Keratinocyte (primary cell): ENCODE results near the gene CBLL1. TPM values are rescaled to one million over a fixed set of nuclear protein-coding genes. Genes with fewer than 3 reads are reported as not detected.

Experiments used
- DNase-seq: peaks from one replicate; pipeline ENCODE4 v3.0.0-alpha.2; 2011; ENCODE audit warnings: low read depth, missing footprints, low spot score
- FAIRE-seq: peaks from 2 replicates; lab custom pipeline; 2011; peaks lifted over from hg19 to GRCh38; lab: Jason Lieb, UNC
- H2AFZ ChIP-seq: 2 replicates; pipeline ENCODE4 v1.6.0; 2012; ENCODE audit warnings: low read length, control low read depth, inconsistent platforms; ENCODE audit not compliant: control insufficient read depth
- H3K27ac ChIP-seq: 2 replicates; pipeline ENCODE4 v1.5.1; 2011; ENCODE audit warnings: low read length; ENCODE audit not compliant: control insufficient read depth, insufficient read depth
- H3K27me3 ChIP-seq: 3 replicates; pipeline ENCODE4 v1.6.0; 2011; ENCODE audit warnings: low read length; ENCODE audit not compliant: control insufficient read depth, insufficient read depth; ENCODE audit errors: extremely low read depth
- H3K36me3 ChIP-seq, 2 experiments: 2 replicates in 1 of 2; 3 replicates in 1 of 2; pipeline ENCODE4 v1.5.1; 2011; ENCODE audit warnings: low read length in 2 of 2, mild to moderate bottlenecking in 1 of 2; ENCODE audit not compliant: control insufficient read depth in 2 of 2, insufficient read depth in 2 of 2; ENCODE audit errors: extremely low read depth in 1 of 2
- H3K4me1 ChIP-seq: 3 replicates; pipeline ENCODE4 v1.5.1; 2011; ENCODE audit warnings: low read length; ENCODE audit not compliant: control insufficient read depth, insufficient read depth; ENCODE audit errors: extremely low read depth
- H3K4me2 ChIP-seq: 3 replicates; pipeline ENCODE4 v1.6.0; 2011; ENCODE audit warnings: low read depth, low read length; ENCODE audit not compliant: control insufficient read depth, insufficient read depth; ENCODE audit errors: extremely low read depth
- H3K4me3 ChIP-seq, 3 experiments: fragments of 200-600 bp in 1 of 3; sonication (generic) in 1 of 3; 2 replicates in 2 of 3; 3 replicates in 1 of 3; pipeline ENCODE4 v1.5.1; 2011 to 2016; ENCODE audit warnings: low read length in 3 of 3, mild to moderate bottlenecking in 3 of 3, control low read depth in 2 of 3, inconsistent platforms in 1 of 3, low read depth in 1 of 3, mixed read lengths in 1 of 3, mixed run types in 1 of 3, moderate library complexity in 1 of 3; ENCODE audit not compliant: control insufficient read depth in 2 of 3, insufficient read depth in 2 of 3; ENCODE audit errors: extremely low read depth in 1 of 3
- H3K79me2 ChIP-seq: 2 replicates; pipeline ENCODE4 v1.6.0; 2012; ENCODE audit warnings: low read length; ENCODE audit not compliant: control insufficient read depth, insufficient read depth
- H3K9ac ChIP-seq: 3 replicates; pipeline ENCODE4 v1.6.0; 2011; ENCODE audit warnings: low read length; ENCODE audit not compliant: control insufficient read depth, insufficient read depth; ENCODE audit errors: extremely low read depth
- H3K9me1 ChIP-seq: 3 replicates; pipeline ENCODE4 v1.6.0; 2011; ENCODE audit warnings: low read length; ENCODE audit not compliant: control insufficient read depth, insufficient read depth; ENCODE audit errors: extremely low read depth
- H3K9me3 ChIP-seq: 2 replicates; pipeline ENCODE4 v1.5.1; 2012; ENCODE audit warnings: low read depth, low read length; ENCODE audit not compliant: control insufficient read depth
- H4K20me1 ChIP-seq: 3 replicates; pipeline ENCODE4 v1.6.0; 2011; ENCODE audit warnings: low read length; ENCODE audit not compliant: control insufficient read depth, insufficient read depth; ENCODE audit errors: extremely low read depth
- CTCF ChIP-seq, 3 experiments: IDR thresholded peaks in 1 of 3; conservative IDR thresholded peaks in 1 of 3; optimal IDR thresholded peaks in 1 of 3; 2 replicates in 2 of 3; 3 replicates in 1 of 3; pipeline versions ENCODE3 to v1.5.1; 2011; ENCODE audit warnings: low read length in 3 of 3, mild to moderate bottlenecking in 3 of 3, moderate library complexity in 2 of 3, control low read depth in 1 of 3, inconsistent platforms in 1 of 3; ENCODE audit not compliant: insufficient read depth in 2 of 3; ENCODE audit errors: extremely low read depth in 1 of 3
- EZH2 ChIP-seq: IDR thresholded peaks from one replicate; pipeline ENCODE4 v1.6.1; 2012; ENCODE audit warnings: inconsistent platforms, mild to moderate bottlenecking, low read length, moderate library complexity
- dilution Hi-C: fragments of 300-500 bp; cut with MboI; formaldehyde crosslinking; loops from one replicate; pipeline ENCODE4 v1.7.0; 2020; ENCODE audit warnings: low sequenced_read_pairs; ENCODE audit not compliant: extremely low pct_ligation_motif_present
- polyA plus RNA-seq, 5 experiments: library from polyadenylated mRNA; depleted of rRNA in 3 of 5; stranded (reverse) in 3 of 5; stranded (forward) in 1 of 5; unstranded in 1 of 5; fragments of >200 nt; gene quantifications; 1 replicate in 1 of 5; 2 replicates in 3 of 5; 3 replicates in 1 of 5; pipeline versions ENCODE4 v1.2.1 to v1.2.3, GENCODE V29; 2011 to 2012; ENCODE audit warnings: missing spikeins in 2 of 5, low read depth in 1 of 5, low replicate concordance in 1 of 5

The CBLL1 gene
- polyA plus RNA-seq, 1 donor (not counting 4 experiments of a cell fraction or from before 2014, with no cell fraction given), result 15.3 TPM

- FAIRE-seq, result peak; percentile 55
- H3K4me2 ChIP-seq, result peak overlapping the region; percentile 20
- dilution Hi-C loops, result no loop called here
These were observed 31.0 kb upstream of the CBLL1 start for GRCh38 chr7:107712896-107713295.

GRCh38 chr7:107715531-107715930 lies 28.4 kb upstream of the CBLL1 start:
- FAIRE-seq (no peak), DNase-seq (no peak)
- H3K4me3 ChIP-seq, result no peak overlapping the region
- H3K4me1 ChIP-seq, result peaks cover 5% of the 10 kb centered on the region
- H3K9ac ChIP-seq, result no peak overlapping the region
- no peaks in the 10 kb centered on the region for H3K79me2 ChIP-seq
- TF ChIP-seq CTCF (optimal IDR thresholded peaks at IDR 0.05 in 1 of 3, IDR thresholded peaks at IDR 0.05 in 1 of 3, conservative IDR thresholded peaks at IDR 0.05 in 1 of 3; ENCODE audit: extremely low read depth in 1 of 3, insufficient read depth in 2 of 3, low read length in 3 of 3), result no peak
- no peak for TF ChIP-seq EZH2
- H3K27ac ChIP-seq, result no peak overlapping the region
- H2AFZ ChIP-seq, result no peak overlapping the region
- no peaks in the 10 kb centered on the region for H3K27me3 ChIP-seq
- H4K20me1 ChIP-seq, result no peaks in the 10 kb centered on the region
- dilution Hi-C loops, result no loop called here
- no peaks in the 10 kb centered on the region for H3K9me1 ChIP-seq
- no peaks in the 10 kb centered on the region for H3K9me3 ChIP-seq
- H3K36me3 ChIP-seq, result no peaks in the 10 kb centered on the region
- H3K4me2 ChIP-seq, result no peak overlapping the region

More at GRCh38 chr7:107712896-107713295, 31.0 kb upstream of the CBLL1 start:
- Histone ChIP-seq H2AFZ (peak overlapping the region; percentile 50), H3K4me1 (peaks cover 5% of the 10 kb centered on the region), H4K20me1 (no peaks in the 10 kb centered on the region), H3K79me2 (no peaks in the 10 kb centered on the region), H3K9me1 (no peaks in the 10 kb centered on the region), H3K27ac (no peak overlapping the region), H3K9me3 (no peaks in the 10 kb centered on the region), H3K27me3 (no peaks in the 10 kb centered on the region), H3K9ac (no peak overlapping the region), H3K36me3 (no peaks in the 10 kb centered on the region), H3K4me3 (no peak overlapping the region)
- no peak for DNase-seq
- TF ChIP-seq CTCF (optimal IDR thresholded peaks at IDR 0.05 in 1 of 3, IDR thresholded peaks at IDR 0.05 in 1 of 3, conservative IDR thresholded peaks at IDR 0.05 in 1 of 3; ENCODE audit: extremely low read depth in 1 of 3, insufficient read depth in 2 of 3, low read length in 3 of 3), result no peak
- no peak for TF ChIP-seq EZH2
